GM10266 (cell line): ENCODE data around the gene MANF.

ENCODE experiments used
- DNase-seq: peaks from one replicate; pipeline ENCODE4 v3.0.0; 2012; ENCODE audit errors: extremely low spot score
- TF ChIP-seq, protein P1 (sequence below): IDR thresholded peaks from 2 replicates; pipeline ENCODE4 v1.5.1; 2012; ENCODE audit warnings: mild to moderate bottlenecking, low read depth; ENCODE audit not compliant: control insufficient read depth, insufficient read depth; ENCODE audit errors: missing control alignments

The MANF gene

DNA sequence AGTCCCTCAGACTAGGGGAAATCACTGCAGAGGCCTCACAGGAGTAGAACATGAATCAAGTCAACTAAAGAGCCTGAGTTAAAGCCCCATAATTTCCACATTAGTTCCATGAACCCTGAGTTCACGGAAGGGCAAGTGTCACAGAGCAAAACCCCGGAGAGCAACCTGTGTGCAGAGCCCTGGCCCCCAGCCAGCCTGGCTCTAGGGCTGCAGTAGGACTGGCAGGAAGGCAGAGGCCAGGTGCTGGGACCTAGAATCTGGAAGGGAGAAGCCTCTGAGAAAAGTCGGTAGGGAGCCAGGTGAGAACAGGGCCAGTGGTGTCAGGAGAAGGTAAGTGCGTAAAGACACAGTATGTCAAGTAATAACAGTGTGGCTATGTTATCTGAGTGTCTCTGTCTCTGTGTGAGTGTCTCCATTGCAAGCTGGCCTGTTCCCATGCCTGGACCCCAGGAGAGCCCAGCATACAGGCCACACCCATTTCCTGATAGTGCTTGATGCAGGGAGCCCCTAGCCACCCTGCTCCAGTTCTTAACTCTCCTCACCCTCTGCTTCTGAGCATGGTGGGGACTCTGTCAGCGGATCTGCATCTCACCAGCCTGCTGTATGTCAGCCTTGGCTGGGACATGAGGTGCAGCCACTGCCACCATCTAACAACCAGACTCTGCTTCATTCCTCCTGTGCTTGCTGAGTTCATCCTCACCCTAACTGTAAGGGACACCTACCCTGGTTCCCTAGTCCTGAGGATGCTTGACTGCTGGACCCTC, 11.3 kb upstream of the MANF start:
- no peak for DNase-seq
- TF ChIP-seq, protein P1, sequence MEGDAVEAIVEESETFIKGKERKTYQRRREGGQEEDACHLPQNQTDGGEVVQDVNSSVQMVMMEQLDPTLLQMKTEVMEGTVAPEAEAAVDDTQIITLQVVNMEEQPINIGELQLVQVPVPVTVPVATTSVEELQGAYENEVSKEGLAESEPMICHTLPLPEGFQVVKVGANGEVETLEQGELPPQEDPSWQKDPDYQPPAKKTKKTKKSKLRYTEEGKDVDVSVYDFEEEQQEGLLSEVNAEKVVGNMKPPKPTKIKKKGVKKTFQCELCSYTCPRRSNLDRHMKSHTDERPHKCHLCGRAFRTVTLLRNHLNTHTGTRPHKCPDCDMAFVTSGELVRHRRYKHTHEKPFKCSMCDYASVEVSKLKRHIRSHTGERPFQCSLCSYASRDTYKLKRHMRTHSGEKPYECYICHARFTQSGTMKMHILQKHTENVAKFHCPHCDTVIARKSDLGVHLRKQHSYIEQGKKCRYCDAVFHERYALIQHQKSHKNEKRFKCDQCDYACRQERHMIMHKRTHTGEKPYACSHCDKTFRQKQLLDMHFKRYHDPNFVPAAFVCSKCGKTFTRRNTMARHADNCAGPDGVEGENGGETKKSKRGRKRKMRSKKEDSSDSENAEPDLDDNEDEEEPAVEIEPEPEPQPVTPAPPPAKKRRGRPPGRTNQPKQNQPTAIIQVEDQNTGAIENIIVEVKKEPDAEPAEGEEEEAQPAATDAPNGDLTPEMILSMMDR: no peak

DNA sequence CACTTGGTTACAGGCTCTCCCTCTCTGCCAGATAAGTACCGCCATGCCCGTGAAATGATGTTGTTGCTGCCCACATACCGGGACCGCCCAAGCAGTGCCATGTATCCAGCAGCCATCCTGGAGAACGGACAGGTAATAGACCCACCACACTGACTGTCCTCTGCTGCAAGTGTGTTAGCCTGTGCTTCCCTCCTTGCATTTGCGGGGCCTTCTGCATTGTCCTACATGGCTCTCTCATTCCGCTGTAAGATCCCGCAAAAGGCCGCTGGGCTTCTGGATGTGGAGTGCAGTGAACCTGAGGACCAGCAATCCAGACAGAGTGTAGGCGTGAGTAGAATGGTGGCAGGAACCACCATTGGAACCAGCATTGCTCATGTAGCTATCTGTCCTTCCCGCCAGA, 10.6 kb upstream of the MANF start:
- TF ChIP-seq, protein P1: no peak
- DNase-seq: no peak

DNA sequence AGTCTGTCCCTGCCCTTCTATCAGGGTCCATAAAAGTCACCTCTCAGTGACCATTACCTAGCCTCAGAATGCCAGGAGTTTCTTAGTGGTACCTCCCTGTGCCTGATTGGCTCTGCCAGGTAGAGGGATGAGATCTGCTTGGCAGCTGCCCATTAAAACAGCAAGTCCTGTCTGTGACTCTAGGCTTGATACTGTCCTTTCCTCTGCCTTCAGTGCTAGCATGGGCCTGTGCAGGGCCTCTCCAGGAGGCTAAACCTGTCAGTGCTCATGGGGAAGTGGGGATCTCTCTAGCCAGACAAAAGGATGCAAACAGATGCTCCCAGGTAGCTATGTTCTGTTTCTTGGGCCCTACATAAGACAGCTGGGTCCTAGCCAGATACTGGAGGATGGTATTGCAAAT, 10.0 kb upstream of the MANF start:
- TF ChIP-seq, protein P1: no peak

DNA sequence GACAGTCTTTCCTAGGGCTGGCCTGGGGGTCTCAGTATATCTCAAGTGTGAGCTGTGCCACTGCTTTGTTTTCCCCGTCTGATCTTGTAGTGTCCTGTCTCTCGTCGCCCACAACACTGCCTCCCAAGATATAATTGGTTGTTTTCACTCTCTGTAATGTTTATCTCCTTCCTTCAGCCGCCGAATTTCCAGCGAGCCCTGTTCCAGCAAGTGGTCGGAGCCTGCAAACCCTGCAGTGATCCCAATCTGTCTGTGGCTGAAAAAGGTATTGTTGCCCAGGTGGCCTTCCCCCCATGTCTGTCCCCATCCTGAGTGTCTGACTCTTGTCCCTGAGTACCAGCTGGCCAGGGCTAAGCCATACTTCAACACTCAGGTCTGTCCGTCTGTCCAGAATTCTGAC, 9.5 kb upstream of the MANF start:
- TF ChIP-seq, protein P1: no peak
- no peak for DNase-seq

More for the DNA sequence above, 10.0 kb upstream of the MANF start:
- no peak for DNase-seq

DNA sequence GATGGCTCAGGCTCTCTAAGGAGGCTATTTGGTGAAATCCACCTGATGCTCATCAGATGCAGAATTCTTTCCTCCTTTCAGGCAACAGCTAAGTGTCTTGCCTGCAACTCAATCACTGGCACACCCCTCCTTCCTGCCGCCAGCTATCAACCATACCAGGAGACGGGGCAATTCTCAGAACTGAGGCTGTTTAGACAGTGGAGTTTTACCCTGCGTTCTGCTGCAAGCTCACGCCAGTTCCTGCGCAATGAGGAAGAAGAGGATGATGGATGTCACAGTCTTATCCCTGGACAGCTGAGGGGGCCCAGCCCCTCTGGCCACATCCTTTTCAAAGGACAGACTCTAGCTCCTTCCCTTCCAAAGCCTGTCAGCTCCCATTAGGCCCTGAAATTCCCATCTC, 7.0 kb upstream of the MANF start:
- TF ChIP-seq, protein P1: no peak
- no peak for DNase-seq

DNA sequence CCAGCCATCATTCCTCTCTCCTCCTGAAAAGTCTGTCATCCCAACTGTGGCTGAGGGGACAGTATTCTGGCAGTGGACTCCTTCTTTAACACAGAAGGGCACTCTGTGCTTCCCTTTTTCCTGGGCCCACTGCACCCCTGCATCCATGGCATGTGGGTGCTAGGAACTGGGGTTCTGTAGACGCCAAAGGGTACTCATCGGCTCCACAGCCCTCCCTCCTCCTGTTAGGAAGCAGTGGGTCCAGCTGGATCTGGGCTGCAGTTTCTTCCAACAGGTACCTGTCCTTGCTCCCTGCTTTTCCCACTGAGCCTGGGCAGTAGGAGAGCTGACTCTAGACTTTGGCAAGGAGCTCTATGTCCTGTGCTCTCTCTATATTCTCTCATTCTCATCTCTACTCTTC, 6.4 kb upstream of the MANF start:
- TF ChIP-seq, protein P1: no peak

DNA sequence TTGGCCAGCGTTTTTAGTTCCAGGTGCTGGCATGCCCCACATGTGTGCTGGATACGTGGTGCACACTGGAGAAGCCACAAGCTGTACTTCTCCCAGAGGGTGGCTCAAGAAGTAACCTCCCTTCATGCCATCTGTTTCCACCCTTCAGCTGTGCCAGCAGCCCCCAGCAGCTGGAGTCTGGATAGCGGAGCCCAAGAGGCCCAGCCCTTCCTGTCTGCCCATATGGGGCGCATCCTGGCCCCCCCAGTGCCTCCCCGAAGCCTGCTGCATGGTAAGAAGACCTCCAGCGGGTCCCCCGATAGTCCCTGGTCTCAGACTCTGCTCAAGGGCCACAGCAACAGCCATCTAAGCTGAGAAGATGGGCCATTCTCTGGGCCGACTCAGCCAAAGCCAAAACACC, 5.8 kb upstream of the MANF start:
- DNase-seq: no peak
- TF ChIP-seq, protein P1: no peak

More for the DNA sequence above, 6.4 kb upstream of the MANF start:
- no peak for DNase-seq
